ENCODE data around the gene UMODL1.

The UMODL1 gene

DNA sequence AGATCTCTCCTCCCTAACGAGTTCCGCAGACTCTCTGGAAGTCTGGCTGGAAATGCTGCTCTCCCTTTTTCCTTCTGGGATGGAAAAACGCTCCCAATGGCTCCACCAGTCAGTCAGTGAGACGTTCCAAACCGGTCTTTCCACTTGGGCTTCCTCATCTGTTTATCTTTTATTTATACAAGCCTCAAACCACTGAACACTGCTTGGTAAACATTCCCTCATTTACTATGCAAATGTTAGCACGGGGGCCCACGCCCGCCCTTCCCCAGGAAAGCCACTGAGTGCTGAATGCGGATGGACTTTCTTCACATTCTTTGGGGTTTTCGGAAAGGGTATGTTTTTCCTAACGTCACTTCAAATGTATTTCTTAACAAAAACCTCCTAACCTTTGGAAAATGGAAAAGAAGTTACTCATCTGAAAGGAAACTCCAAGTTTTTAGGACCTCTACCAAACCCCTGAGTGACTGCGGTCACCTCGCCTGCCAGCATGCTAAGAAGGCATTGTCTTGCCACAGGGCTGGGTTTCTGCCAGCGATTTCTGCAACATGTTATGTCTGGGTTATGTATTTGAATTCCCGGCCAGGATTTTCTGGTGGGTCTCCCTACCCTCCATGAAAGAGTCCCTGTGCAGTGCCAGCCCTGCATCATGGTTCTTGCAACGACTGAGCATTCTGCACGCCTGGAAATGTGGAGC is 14.0 kb upstream of the UMODL1 start:
- H3K9ac ChIP-seq (ENCODE audit: low read length), result peak overlapping the region; percentile 32
- H3K9me3 ChIP-seq (ENCODE audit: control insufficient read depth, low read length), result no peaks in the 10 kb centered on the region
- no peaks in the 10 kb centered on the region for H3K27me3 ChIP-seq (ENCODE audit: control insufficient read depth, insufficient read depth, low read length)
- H3K4me1 ChIP-seq (ENCODE audit: control insufficient read depth, insufficient read depth, low read length), result peaks cover 51% of the 10 kb centered on the region
- no peak overlapping the region for H3K4me3 ChIP-seq (ENCODE audit: low read length)
- no peaks in the 10 kb centered on the region for H3K36me3 ChIP-seq (ENCODE audit: control insufficient read depth, insufficient read depth, low read length)

DNA sequence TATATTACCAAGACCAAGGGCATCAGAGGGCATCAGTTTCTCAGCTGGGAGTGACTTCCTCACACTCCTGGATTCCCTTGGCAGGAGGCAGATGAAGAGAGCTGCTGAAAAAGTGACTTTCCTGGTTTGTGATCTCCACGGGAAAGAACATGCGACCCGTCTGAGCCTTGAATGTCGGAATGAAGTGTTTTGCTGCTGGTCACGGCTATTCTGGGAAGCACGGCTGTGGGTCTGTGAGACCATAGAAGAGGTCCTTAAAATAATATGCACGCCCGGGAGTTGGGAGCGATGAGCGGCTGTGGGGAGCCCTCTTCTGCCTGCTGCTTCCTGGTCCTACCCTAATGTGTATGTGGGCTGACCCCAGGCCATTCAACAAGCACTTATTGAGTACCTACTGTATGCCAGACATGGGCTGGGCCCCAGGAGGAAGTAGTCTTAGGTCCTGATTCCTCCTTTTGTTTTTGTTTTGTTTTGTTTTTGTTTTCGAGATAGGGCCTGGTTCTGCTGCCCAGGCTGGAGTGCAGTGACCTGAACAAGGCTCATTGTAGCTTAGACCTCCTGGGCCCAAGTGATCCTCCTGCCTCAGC is 13.2 kb upstream of the UMODL1 start:
- no peaks in the 10 kb centered on the region for H3K27me3 ChIP-seq (ENCODE audit: control insufficient read depth, insufficient read depth, low read length)
- H3K9ac ChIP-seq (ENCODE audit: low read length), result no peak overlapping the region
- no peaks in the 10 kb centered on the region for H3K36me3 ChIP-seq (ENCODE audit: control insufficient read depth, insufficient read depth, low read length)
- no peak overlapping the region for H3K4me3 ChIP-seq (ENCODE audit: low read length)
- peaks cover 54% of the 10 kb centered on the region for H3K4me1 ChIP-seq (ENCODE audit: control insufficient read depth, insufficient read depth, low read length)
- H3K9me3 ChIP-seq (ENCODE audit: control insufficient read depth, low read length), result no peaks in the 10 kb centered on the region

GRCh38 chr21:42058631-42059111 is 12.4 kb upstream of the UMODL1 start:
- H3K4me1 ChIP-seq (ENCODE audit: control insufficient read depth, insufficient read depth, low read length), result peaks cover 61% of the 10 kb centered on the region
- H3K27me3 ChIP-seq (ENCODE audit: control insufficient read depth, insufficient read depth, low read length), result no peaks in the 10 kb centered on the region
- no peak overlapping the region for H3K9ac ChIP-seq (ENCODE audit: low read length)
- no peak overlapping the region for H3K4me3 ChIP-seq (ENCODE audit: low read length)
- no peaks in the 10 kb centered on the region for H3K9me3 ChIP-seq (ENCODE audit: control insufficient read depth, low read length)
- no peaks in the 10 kb centered on the region for H3K36me3 ChIP-seq (ENCODE audit: control insufficient read depth, insufficient read depth, low read length)

- Histone ChIP-seq H3K9me3 (ENCODE audit: control insufficient read depth, low read length) (no peaks in the 10 kb centered on the region), H3K27me3 (ENCODE audit: control insufficient read depth, insufficient read depth, low read length) (no peaks in the 10 kb centered on the region), H3K4me3 (ENCODE audit: low read length) (no peak overlapping the region), H3K4me1 (ENCODE audit: control insufficient read depth, insufficient read depth, low read length) (peaks cover 66% of the 10 kb centered on the region), H3K36me3 (ENCODE audit: control insufficient read depth, insufficient read depth, low read length) (no peaks in the 10 kb centered on the region), H3K9ac (ENCODE audit: low read length) (no peak overlapping the region)
Observed at GRCh38 chr21:42059141-42059540, 12.0 kb upstream of the UMODL1 start.

DNA sequence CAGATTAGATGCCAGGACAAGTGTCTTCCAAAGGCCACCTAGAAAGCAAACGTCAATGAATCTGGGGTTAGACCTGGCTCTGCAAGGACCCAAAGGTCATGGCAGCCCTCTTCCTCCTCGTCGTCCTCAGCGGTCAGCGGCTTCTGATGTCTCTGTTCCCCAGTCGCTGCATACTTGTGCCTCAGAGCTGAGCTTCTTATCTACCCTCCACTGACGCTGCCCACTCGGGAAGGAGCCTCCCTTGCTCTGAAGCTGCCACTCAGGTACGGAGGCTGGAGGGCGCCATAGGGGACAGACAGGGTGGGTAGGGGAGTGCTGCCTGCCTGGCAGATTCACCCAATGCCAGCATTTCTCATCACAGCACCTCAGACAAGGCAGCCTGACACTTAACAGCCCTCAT is 11.4 kb upstream of the UMODL1 start:
- no peak overlapping the region for H3K9ac ChIP-seq (ENCODE audit: low read length)
- H3K9me3 ChIP-seq (ENCODE audit: control insufficient read depth, low read length), result no peaks in the 10 kb centered on the region
- no peaks in the 10 kb centered on the region for H3K36me3 ChIP-seq (ENCODE audit: control insufficient read depth, insufficient read depth, low read length)
- H3K4me1 ChIP-seq (ENCODE audit: control insufficient read depth, insufficient read depth, low read length), result peaks cover 69% of the 10 kb centered on the region
- H3K27me3 ChIP-seq (ENCODE audit: control insufficient read depth, insufficient read depth, low read length), result no peaks in the 10 kb centered on the region
- no peak overlapping the region for H3K4me3 ChIP-seq (ENCODE audit: low read length)

DNA sequence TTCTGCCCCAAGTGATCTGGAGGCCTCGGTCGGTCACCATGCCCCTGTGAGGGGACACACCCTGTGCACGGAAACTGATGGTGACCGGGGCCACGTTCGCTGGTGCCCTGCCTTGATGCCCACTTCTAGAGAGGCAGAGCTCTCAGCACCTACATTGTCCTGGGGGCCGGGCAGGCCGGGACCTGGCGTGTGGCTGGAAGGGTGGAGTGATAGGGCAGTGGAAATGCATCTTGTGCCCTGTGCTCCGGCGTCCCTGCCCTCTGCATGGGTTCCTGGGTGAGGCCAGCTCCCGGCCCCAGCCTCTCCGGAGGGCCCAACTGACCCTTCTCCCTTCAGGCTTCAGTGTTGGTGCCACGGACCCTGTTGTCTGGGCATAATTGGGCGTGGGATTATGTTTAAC is 11.0 kb upstream of the UMODL1 start:
- Histone ChIP-seq H3K27me3 (ENCODE audit: control insufficient read depth, insufficient read depth, low read length) (no peaks in the 10 kb centered on the region), H3K9me3 (ENCODE audit: control insufficient read depth, low read length) (no peaks in the 10 kb centered on the region), H3K9ac (ENCODE audit: low read length) (no peak overlapping the region), H3K4me1 (ENCODE audit: control insufficient read depth, insufficient read depth, low read length) (peaks cover 69% of the 10 kb centered on the region), H3K36me3 (ENCODE audit: control insufficient read depth, insufficient read depth, low read length) (no peaks in the 10 kb centered on the region), H3K4me3 (ENCODE audit: low read length) (no peak overlapping the region)

DNA sequence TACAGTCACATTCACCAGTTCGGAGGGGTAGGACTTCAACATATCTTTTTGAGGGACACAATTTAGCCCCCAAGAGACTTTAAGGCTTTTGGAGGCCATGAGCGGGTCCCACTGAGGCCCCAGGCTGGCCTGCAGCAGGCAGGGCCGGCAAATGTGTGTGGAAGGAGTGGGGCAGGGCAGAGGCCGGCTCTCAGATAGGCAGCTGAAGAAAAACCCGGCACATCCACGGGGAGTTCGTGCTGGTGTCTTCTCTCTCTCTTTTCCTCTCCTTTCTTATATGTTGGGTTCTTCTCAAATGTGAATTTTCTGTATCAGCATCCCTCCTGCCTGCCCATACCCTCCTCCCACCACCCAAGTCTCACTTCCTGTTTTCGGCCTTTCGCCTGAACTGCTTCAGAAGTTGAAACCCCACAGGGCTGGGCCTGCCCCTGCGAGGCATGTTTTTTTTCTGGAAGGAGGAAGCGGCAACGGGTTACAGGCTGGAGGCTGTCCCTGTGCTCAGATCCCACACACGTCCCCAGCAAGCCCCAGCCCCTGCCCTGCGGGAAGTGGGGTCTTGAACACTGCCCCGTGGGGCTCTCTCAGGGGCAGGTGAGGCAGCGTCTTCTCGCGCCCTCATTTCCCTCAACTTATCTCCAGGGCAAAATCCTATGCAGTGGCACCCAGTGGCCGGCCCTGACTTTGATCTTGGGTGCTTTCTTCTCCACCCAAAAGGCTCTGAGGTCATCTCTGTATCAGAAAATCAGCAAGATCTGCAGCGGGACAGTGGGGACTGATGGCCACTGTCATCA is 9.7 kb upstream of the UMODL1 start:
- no peaks in the 10 kb centered on the region for H3K27me3 ChIP-seq (ENCODE audit: control insufficient read depth, insufficient read depth, low read length)
- no peaks in the 10 kb centered on the region for H3K36me3 ChIP-seq (ENCODE audit: control insufficient read depth, insufficient read depth, low read length)
- H3K4me3 ChIP-seq (ENCODE audit: low read length), result no peak overlapping the region
- H3K9ac ChIP-seq (ENCODE audit: low read length), result no peak overlapping the region
- peaks cover 58% of the 10 kb centered on the region for H3K4me1 ChIP-seq (ENCODE audit: control insufficient read depth, insufficient read depth, low read length)
- no peaks in the 10 kb centered on the region for H3K9me3 ChIP-seq (ENCODE audit: control insufficient read depth, low read length)

- Histone ChIP-seq H3K9me3 (ENCODE audit: control insufficient read depth, low read length) (no peaks in the 10 kb centered on the region), H3K27me3 (ENCODE audit: control insufficient read depth, insufficient read depth, low read length) (no peaks in the 10 kb centered on the region), H3K4me1 (ENCODE audit: control insufficient read depth, insufficient read depth, low read length) (peaks cover 53% of the 10 kb centered on the region), H3K36me3 (ENCODE audit: control insufficient read depth, insufficient read depth, low read length) (no peaks in the 10 kb centered on the region), H3K4me3 (ENCODE audit: low read length) (no peak overlapping the region), H3K9ac (ENCODE audit: low read length) (no peak overlapping the region)
Observed at GRCh38 chr21:42061986-42062235, 9.2 kb upstream of the UMODL1 start.

DNA sequence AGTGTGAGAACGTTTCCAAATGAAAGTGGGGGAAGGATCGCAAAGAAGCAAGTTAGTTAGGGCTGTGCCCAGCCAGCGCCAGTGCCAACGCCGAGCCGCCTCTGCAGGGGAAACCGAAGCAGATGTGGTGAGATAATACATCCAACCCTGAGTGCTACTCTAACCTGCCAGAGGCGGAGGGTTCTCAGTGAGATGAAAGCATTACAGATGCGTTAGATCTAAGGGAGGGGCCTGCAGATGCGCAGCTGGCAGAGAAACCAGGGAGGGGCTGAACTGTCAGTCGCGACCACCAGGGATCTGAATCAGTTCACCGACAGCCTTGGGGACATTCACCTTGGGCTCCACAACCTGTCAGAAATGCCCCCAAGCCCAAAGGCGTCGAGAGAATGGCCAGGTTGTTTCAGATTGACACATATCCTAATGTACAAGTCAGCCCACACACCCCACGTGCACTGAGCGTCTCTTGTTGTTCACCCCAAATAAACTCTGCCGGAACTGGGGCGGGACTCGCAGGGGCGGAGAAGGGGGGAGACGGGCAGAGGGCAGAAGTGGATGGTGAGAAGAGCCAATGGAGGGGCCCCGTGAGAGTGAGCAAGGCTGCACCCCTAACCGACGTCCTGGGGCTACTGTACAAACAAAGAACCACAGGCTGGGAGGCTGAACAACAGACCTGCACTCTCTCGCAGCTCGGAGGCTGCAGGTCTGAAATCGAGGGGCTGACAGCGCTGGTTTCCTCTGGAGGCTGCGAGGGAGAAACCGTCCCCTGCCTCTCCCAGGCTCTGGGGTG is 8.7 kb upstream of the UMODL1 start:
- H3K4me1 ChIP-seq (ENCODE audit: control insufficient read depth, insufficient read depth, low read length), result peaks cover 51% of the 10 kb centered on the region
- H3K4me3 ChIP-seq (ENCODE audit: low read length), result no peak overlapping the region
- H3K9ac ChIP-seq (ENCODE audit: low read length), result no peak overlapping the region
- no peaks in the 10 kb centered on the region for H3K9me3 ChIP-seq (ENCODE audit: control insufficient read depth, low read length)
- H3K36me3 ChIP-seq (ENCODE audit: control insufficient read depth, insufficient read depth, low read length), result no peaks in the 10 kb centered on the region
- no peaks in the 10 kb centered on the region for H3K27me3 ChIP-seq (ENCODE audit: control insufficient read depth, insufficient read depth, low read length)

GRCh38 chr21:42063191-42063570 is 7.9 kb upstream of the UMODL1 start:
- peak overlapping the region; percentile 7 for H3K4me3 ChIP-seq (ENCODE audit: low read length)
- peaks cover 43% of the 10 kb centered on the region for H3K4me1 ChIP-seq (ENCODE audit: control insufficient read depth, insufficient read depth, low read length)
- peak overlapping the region; percentile 25 for H3K9ac ChIP-seq (ENCODE audit: low read length)
- H3K27me3 ChIP-seq (ENCODE audit: control insufficient read depth, insufficient read depth, low read length), result no peaks in the 10 kb centered on the region
- H3K9me3 ChIP-seq (ENCODE audit: control insufficient read depth, low read length), result no peaks in the 10 kb centered on the region
- no peaks in the 10 kb centered on the region for H3K36me3 ChIP-seq (ENCODE audit: control insufficient read depth, insufficient read depth, low read length)

GRCh38 chr21:42063571-42064521 is 7.3 kb upstream of the UMODL1 start:
- Histone ChIP-seq H3K9me3 (ENCODE audit: control insufficient read depth, low read length) (no peaks in the 10 kb centered on the region), H3K9ac (ENCODE audit: low read length) (peak overlapping the region; percentile 25), H3K4me1 (ENCODE audit: control insufficient read depth, insufficient read depth, low read length) (peaks cover 37% of the 10 kb centered on the region), H3K36me3 (ENCODE audit: control insufficient read depth, insufficient read depth, low read length) (no peaks in the 10 kb centered on the region), H3K4me3 (ENCODE audit: low read length) (peak overlapping the region; percentile 7), H3K27me3 (ENCODE audit: control insufficient read depth, insufficient read depth, low read length) (no peaks in the 10 kb centered on the region)
